Suprapubic skin (tissue), 4 donors: Measurements from ENCODE around the gene MAP3K1. TPM values are rescaled to one million over a fixed set of nuclear protein-coding genes. Genes with fewer than 3 reads are reported as not detected.

ENCODE experiments used
- DNase-seq, 2 donors: peaks; one replicate each; pipeline ENCODE4 v3.0.0-alpha.2; 2019; ENCODE audit warnings: low spot score in 2 of 2
- H3K27ac ChIP-seq: fragments of 200-600 bp; sonication (generic); one replicate; pipeline ENCODE4 v1.5.1; 2019
- H3K27me3 ChIP-seq: fragments of 200-600 bp; sonication (generic); one replicate; pipeline ENCODE4 v1.5.1; 2019
- H3K36me3 ChIP-seq: fragments of 200-600 bp; sonication (generic); one replicate; pipeline ENCODE4 v1.5.1; 2019
- H3K4me1 ChIP-seq: fragments of 200-600 bp; sonication (generic); one replicate; pipeline ENCODE4 v1.5.1; 2019
- H3K4me3 ChIP-seq: fragments of 200-600 bp; sonication (generic); one replicate; pipeline ENCODE4 v1.5.1; 2019; ENCODE audit warnings: mild to moderate bottlenecking
- H3K9me3 ChIP-seq: fragments of 200-600 bp; sonication (generic); one replicate; pipeline ENCODE4 v1.5.1; 2019
- EP300 ChIP-seq: sonication (generic); formaldehyde crosslinking; IDR thresholded peaks from one replicate; pipeline ENCODE4 v1.6.1; 2017; ENCODE audit warnings: antibody characterized with exemption
- POLR2A ChIP-seq, 2 donors: fragments of 450-650 bp; IDR thresholded peaks; one replicate each; pipeline ENCODE4 v1.6.1; 2017; ENCODE audit warnings: antibody characterized with exemption in 2 of 2, mild to moderate bottlenecking in 2 of 2, moderate library complexity in 2 of 2
- POLR2AphosphoS5 ChIP-seq, 3 donors: sonication (generic); formaldehyde crosslinking; IDR thresholded peaks; one replicate each; pipeline ENCODE4 v1.6.1; 2017; ENCODE audit warnings: antibody characterized with exemption in 3 of 3
- WGBS: methylation state at CpG from one replicate; pipeline ENCODE4 v1.1.5; 2018; 5-methylcytosine and 5-hydroxymethylcytosine counted together
- total RNA-seq, 4 donors: library from RNA; depleted of rRNA; stranded (reverse); fragments of >200 nt; gene quantifications; one replicate each; pipeline ENCODE4 v1.1.0, GENCODE V29; 2016
- TF ChIP-seq, protein P1 (sequence below), 2 donors: fragments of 200-600 bp in 1 of 2; fragments of 450-650 bp in 1 of 2; sonication (generic) in 1 of 2; IDR thresholded peaks; one replicate each; pipeline ENCODE4 v1.5.1; 2016 to 2019; ENCODE audit warnings: antibody characterized with exemption in 2 of 2, mild to moderate bottlenecking in 1 of 2, moderate library complexity in 1 of 2

The MAP3K1 gene
- total RNA-seq, 4 donors from 2014 or later = 48.4 to 89.2 (median 61.1) TPM

DNA sequence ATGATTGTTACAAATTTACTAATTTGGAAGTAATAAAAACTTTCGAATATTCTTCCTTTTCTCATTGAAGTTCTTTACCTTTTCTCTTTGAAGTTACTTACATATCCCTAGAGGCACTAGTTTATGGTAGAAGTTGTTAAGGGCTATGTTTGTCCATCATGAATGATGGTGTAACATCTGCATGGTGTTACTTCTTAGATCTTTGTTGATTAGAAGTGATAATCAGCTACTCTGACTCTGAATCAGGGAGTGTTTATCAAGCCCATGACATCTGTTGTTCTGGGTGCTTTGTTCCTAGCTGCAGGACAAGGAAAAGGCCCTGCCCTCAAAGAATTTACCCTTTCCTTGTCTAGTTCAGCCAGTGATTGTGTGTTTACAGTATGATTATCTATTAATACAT lies 32.9 kb downstream of the MAP3K1 start:
- DNase-seq = no peak
- WGBS = 50% methylated on average over 1 of the region's 1 CpG
- peaks cover 80% of the 10 kb centered on the region for H3K4me1 ChIP-seq
- H3K4me3 ChIP-seq = no peak overlapping the region
- TF ChIP-seq, protein P1, sequence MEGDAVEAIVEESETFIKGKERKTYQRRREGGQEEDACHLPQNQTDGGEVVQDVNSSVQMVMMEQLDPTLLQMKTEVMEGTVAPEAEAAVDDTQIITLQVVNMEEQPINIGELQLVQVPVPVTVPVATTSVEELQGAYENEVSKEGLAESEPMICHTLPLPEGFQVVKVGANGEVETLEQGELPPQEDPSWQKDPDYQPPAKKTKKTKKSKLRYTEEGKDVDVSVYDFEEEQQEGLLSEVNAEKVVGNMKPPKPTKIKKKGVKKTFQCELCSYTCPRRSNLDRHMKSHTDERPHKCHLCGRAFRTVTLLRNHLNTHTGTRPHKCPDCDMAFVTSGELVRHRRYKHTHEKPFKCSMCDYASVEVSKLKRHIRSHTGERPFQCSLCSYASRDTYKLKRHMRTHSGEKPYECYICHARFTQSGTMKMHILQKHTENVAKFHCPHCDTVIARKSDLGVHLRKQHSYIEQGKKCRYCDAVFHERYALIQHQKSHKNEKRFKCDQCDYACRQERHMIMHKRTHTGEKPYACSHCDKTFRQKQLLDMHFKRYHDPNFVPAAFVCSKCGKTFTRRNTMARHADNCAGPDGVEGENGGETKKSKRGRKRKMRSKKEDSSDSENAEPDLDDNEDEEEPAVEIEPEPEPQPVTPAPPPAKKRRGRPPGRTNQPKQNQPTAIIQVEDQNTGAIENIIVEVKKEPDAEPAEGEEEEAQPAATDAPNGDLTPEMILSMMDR (IDR thresholded peaks at IDR 0.05) = no peak
- no peak overlapping the region for H3K27ac ChIP-seq
- no peaks in the 10 kb centered on the region for H3K9me3 ChIP-seq
- H3K36me3 ChIP-seq = no peaks in the 10 kb centered on the region
- no peaks in the 10 kb centered on the region for H3K27me3 ChIP-seq

DNA sequence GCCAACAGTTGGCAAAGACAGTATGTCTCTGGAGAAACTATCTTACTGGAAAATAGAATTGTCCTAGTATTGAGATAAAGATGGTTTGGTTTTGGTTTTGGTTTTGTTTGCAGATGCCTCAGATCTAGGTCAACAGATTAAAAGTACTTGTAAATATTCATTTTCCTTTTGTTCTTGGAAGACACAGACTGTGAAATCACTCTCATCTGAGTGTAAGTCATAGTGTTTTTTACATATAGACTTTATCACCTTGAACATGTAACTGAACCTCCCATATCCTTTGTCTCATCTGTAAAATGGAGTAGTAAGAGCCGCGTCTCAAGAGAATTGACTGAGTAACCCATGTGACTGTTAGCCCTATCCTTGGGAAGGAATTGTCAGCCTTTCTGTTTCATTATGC lies 34.3 kb downstream of the MAP3K1 start:
- peaks cover 87% of the 10 kb centered on the region for H3K4me1 ChIP-seq
- 65% methylated on average over 2 of the region's 2 CpGs for WGBS
- H3K9me3 ChIP-seq = no peaks in the 10 kb centered on the region
- no peak overlapping the region for H3K27ac ChIP-seq
- no peak overlapping the region for H3K4me3 ChIP-seq
- no peak for DNase-seq
- TF ChIP-seq, protein P1 (IDR thresholded peaks at IDR 0.05) = no peak
- TF ChIP-seq EP300 (no peak), POLR2A (IDR thresholded peaks at IDR 0.05) (no peak), POLR2AphosphoS5 (IDR thresholded peaks at IDR 0.05) (no peak)
- no peaks in the 10 kb centered on the region for H3K27me3 ChIP-seq
- no peaks in the 10 kb centered on the region for H3K36me3 ChIP-seq

DNA sequence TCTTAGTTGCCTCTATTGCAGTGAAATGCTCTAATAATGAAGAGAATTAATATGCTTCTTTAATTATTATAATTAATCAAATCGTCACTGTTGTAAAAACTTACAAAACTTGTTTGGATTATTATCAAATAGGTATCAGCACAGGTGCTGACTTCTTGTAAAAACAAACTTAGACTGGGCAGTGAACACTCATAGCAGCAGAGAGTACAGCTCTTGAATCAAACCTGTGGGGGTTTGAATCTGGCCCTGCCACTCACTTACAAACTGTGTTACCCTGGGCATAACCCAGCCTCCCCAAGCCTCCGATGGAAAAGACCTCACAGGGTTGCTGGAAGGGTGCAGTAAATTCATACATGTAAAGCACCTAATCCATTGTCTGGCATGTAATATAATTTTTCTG lies 35.1 kb downstream of the MAP3K1 start:
- Histone ChIP-seq H3K4me3 (no peak overlapping the region), H3K36me3 (no peaks in the 10 kb centered on the region), H3K27me3 (no peaks in the 10 kb centered on the region), H3K27ac (no peak overlapping the region), H3K4me1 (peaks cover 92% of the 10 kb centered on the region), H3K9me3 (no peaks in the 10 kb centered on the region)
- TF ChIP-seq, protein P1 (IDR thresholded peaks at IDR 0.05) = no peak
- no peak for TF ChIP-seq POLR2AphosphoS5 (IDR thresholded peaks at IDR 0.05)
- no peak for TF ChIP-seq EP300
- TF ChIP-seq POLR2A (IDR thresholded peaks at IDR 0.05) = no peak
- DNase-seq = no peak
- 56% methylated on average over 2 of the region's 2 CpGs for WGBS

DNA sequence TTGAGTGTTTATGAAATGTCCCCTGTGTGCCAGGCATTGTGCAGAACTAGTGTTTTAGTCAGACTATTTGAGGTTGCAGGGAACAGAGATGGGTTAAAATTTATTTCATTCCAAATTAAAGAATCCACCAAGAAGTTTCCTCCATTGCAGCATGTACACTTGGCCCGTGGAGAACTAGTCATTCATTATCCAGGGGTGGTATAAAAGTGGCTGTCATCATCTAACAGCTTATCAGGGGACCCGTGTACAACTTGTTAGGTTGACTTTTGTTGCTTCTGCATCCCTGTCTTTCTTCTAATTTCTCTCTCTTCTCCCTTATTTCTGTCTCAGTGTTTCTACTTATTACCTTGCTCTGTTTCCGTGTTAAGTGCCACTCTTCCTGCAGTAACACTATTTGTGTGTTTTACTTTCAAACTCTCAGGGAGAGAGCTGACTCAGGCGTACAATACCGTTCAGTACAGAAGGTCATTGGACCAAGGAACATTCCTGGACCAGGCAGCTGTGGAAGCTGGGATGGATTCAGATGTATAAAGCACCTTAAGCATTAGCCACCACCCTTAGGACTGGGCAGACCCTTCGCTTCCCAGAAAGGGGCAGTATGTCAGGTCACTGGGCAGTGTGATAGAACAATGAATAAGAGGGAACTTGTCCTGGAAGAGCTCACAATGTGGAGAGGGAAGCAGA lies 36.1 kb downstream of the MAP3K1 start:
- Histone ChIP-seq H3K4me3 (no peak overlapping the region), H3K27me3 (no peaks in the 10 kb centered on the region), H3K4me1 (peaks cover 92% of the 10 kb centered on the region), H3K27ac (no peak overlapping the region), H3K9me3 (no peaks in the 10 kb centered on the region), H3K36me3 (no peaks in the 10 kb centered on the region)
- WGBS = 61% methylated on average over 6 of the region's 6 CpGs
- TF ChIP-seq POLR2A (IDR thresholded peaks at IDR 0.05) (no peak), POLR2AphosphoS5 (IDR thresholded peaks at IDR 0.05) (no peak), EP300 (no peak)
- TF ChIP-seq, protein P1 (IDR thresholded peaks at IDR 0.05) = no peak
- DNase-seq = no peak

DNA sequence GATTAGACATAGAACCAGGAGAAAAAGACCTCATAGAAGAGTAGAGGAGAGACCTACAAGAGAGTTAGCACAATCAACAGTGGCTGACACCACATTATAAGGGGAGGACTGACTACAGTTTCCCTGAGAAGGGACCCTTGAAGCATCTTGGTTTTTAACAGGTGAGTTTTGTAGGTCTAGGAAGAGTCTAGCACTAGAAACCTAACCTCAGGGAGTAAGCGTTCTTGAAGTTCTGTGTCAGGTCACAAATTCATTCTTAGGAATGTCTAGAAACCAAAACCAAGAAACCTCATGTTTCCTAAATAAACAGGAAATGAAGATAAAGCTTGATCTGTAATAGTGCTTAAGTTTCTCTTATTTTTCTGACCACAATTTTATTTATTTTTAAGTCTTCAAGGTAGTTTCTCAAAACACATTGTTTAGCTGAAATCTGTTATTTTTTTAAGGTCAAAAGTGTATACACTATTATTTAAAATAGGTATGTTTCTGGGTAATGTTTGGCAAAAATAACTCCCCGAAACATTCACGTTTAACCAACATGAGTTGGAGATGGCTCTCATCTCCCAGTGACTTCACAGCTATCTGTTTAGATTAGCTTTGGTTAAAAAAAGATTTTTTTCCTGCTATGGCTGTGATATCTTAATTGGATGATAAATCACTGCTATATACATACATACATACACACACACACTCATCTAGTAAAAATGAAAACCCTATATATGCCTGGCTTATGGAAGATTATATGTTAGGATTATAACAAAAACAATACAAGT lies 37.1 kb downstream of the MAP3K1 start:
- peaks cover 88% of the 10 kb centered on the region for H3K4me1 ChIP-seq
- no peaks in the 10 kb centered on the region for H3K27me3 ChIP-seq
- no peak for TF ChIP-seq POLR2A (IDR thresholded peaks at IDR 0.05)
- no peak for TF ChIP-seq POLR2AphosphoS5 (IDR thresholded peaks at IDR 0.05)
- TF ChIP-seq, protein P1 (IDR thresholded peaks at IDR 0.05) = no peak
- no peak for TF ChIP-seq EP300
- DNase-seq = no peak
- WGBS = 68% methylated on average over 3 of the region's 3 CpGs
- no peaks in the 10 kb centered on the region for H3K9me3 ChIP-seq
- H3K27ac ChIP-seq = no peak overlapping the region
- H3K36me3 ChIP-seq = peaks cover under 1% of the 10 kb centered on the region
- H3K4me3 ChIP-seq = no peak overlapping the region
